Stimulated activated CD8-positive, alpha-beta memory T cell treated with anti-CD3 and anti-CD28 coated beads, Interleukin-4, amount 100 ng/mL, for 48 hours (primary cell): ENCODE measurements around the gene CLSTN3.
"Not testable (repeated sequence)": the region's sequence is repeated elsewhere in the genome, so short reads cannot be mapped to it uniquely, and the experiment has no call there.

Experiments
- DNase-seq: peaks from one replicate; pipeline ENCODE4 v3.0.0-alpha.2; 2020

Gene CLSTN3

DNA sequence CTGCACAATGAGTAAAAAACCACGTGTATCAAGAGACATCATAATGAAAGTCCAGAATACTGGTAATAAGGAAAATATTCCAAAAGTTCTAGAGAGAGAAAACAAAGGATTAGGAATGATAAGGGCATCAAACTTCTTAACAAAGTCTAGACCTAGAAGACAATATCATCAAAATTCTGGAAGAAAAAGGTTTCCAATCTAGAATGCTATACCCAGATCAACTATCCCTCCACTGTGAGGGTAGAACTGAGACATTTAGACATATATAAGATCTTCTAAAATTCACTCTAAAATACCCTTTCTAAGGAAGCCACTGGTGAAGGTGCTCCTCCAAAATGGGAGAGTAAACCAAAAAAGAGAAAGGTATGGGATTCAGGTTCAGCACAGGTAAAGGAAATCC, 24.1 kb upstream of the CLSTN3 start:
- no peak for DNase-seq

DNA sequence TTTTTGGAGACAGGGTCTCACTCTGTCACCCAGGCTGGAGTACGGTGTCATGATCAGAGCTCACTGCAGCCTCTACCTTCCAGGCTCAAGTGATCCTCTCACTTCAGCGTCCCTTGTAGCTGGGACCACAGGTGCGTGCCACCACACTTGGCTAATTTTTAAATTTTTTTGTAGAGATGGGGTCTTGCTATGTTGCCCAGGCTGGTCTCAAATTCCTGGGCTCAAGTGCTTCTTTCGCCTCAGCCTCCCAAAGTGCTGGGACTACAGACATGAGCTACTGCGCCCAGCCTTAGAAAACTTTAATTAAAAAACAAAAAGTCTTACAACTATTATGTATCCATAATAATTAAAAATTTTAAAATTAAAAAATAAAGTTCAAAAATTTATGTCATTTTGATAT, 23.0 kb upstream of the CLSTN3 start:
- DNase-seq: not testable (repeated sequence)

- no peak for DNase-seq
These were observed 22.6 kb upstream of the CLSTN3 start for GRCh38 chr12:7107636-7108002.

GRCh38 chr12:7108003-7108795, 22.0 kb upstream of the CLSTN3 start:
- DNase-seq: peak; percentile 84

GRCh38 chr12:7108796-7109571, 21.2 kb upstream of the CLSTN3 start, which contains the start of gene C1RL:
C1RL (minus strand) TSS chr12:7109214; CDS start chr12:7109180, 34 bp downstream.
- DNase-seq: peak; percentile 97

DNA sequence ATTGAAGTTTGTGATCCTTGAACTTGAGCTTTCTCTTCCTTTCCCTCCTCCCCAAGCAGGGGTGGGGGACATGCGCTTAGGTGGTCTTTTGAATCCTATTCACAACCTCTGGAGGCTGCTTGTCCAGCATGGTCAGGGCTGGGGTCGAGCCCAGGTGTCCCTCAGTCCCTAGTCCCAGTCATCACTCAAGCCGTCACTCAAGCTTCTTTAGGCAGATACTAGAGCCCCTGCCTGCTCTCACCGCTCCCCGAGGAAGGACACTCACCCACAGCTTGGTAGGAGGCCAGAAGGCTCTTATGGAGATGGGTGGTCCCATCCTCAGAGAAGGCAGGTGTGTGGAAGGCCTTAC, 20.6 kb upstream of the CLSTN3 start:
- DNase-seq: no peak

DNA sequence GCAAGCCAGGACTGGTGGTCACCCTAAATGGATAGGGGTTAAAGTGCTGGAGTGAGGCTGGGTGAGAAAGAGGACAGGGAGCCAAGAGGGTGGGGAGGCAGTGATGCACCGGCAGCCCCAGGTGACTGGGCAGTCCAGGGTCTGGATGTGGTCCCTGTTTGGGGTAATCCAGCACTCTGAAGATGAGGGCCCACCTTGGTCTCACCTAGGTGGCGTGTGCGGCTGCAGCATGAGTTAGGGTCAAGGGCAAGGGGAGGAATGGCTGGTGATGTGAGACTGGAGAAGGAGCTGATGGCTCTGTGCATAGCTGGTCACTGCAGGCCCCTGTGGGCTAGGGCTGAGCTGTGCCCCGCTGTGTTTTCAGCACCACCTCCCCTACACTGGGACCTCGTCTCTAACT, 19.5 kb upstream of the CLSTN3 start:
- DNase-seq: no peak

GRCh38 chr12:7112041-7112440, 18.1 kb upstream of the CLSTN3 start:
- DNase-seq: no peak

GRCh38 chr12:7113389-7113871, 16.7 kb upstream of the CLSTN3 start:
- peak; percentile 50 for DNase-seq

- DNase-seq: no peak
These were observed 16.2 kb upstream of the CLSTN3 start for GRCh38 chr12:7114008-7114407.

GRCh38 chr12:7114851-7115250, 15.3 kb upstream of the CLSTN3 start:
- DNase-seq: no peak

DNA sequence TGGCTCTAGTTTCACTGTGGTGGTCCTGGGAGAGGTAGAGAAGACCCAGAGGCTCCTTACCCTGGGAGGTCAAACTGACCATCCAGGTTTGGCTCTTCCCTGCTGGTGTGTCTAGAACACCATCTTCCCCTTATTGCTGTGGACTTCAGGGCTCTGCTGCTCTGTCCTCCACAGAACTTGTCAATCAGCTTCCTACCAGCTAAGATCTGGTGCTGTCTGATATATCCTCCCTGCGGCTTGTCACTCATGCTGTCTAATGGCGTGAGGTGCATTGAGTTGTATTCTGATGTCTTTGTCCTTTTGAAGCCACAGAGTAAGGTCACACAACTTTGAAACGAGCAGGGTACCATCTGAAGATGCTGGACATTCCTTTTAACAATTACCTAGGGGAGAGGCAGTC, 14.0 kb upstream of the CLSTN3 start:
- DNase-seq: no peak

GRCh38 chr12:7116916-7117315, 13.3 kb upstream of the CLSTN3 start:
- DNase-seq: no peak

DNA sequence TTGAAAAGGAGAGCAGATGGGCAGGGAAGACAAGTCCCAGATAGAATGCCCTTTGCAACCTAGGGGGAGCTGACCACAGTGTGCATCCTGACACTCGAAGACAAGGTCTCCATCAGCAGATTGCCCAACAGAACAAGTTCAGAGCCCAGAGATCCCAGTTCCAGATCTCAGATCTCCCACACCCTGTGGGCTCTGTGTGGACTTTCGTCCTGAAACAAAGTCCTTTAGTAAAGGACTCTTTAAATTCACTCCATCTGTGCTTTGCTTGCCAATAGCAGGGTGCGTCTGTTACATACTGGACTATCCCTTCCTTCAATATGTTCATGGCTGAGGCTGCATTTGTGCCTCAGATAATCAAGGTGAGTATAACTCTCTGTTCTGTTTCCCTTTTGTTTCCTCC, 12.5 kb upstream of the CLSTN3 start:
- no peak for DNase-seq

GRCh38 chr12:7118881-7119280, 11.3 kb upstream of the CLSTN3 start:
- no peak for DNase-seq

- DNase-seq: no peak
These were observed 10.0 kb upstream of the CLSTN3 start for GRCh38 chr12:7120166-7120565.

- DNase-seq: no peak
These were observed 8.8 kb upstream of the CLSTN3 start for GRCh38 chr12:7121324-7121723.

DNA sequence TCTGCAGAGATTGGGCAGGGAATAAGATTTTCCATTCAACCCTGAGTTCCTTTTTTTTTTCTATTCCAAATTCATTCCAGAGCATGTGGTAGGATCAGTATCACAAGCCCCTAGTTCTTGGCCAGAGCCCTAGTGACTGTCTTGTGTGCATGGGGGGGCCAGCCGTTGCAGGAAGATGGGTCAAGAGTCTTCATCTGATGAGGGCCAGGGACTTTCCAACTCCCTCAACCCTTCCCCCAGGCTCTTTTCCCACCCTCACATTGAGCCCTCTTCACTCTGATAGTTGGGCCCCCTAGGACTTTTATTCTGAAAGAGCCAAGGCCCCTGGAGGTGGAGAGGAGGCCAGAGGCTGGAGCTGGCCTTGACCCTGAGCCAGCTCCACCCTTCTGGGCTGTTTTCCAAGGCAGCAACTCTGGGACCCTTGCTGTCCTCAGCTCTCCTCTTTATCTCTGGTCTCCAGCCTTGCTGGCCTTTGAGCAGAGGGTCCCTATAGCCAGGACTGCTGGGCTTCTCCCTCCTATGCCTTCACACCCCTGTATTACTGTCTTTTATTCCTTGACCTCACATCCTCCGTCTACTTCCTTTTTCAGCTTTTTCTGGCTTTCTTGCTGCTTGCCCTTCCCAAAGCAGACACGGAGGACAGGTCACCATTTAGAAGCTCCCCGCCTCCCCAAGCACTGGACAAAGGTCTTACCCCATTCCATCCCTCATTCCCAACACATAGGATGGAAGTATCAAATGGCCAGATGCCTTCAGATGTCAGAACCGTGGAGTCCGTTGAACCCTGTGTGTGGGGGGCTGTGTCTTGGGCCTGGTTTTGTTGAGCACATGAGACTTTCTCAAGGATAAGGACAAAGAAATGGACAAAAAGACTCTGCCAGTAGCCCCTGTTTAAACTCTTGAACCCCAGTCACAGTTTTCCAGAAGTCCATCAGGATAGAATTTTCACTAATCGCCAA, 7.1 kb upstream of the CLSTN3 start:
- DNase-seq: no peak

GRCh38 chr12:7123806-7124522, 6.2 kb upstream of the CLSTN3 start:
- DNase-seq: no peak

- no peak for DNase-seq
These were observed 4.4 kb upstream of the CLSTN3 start for GRCh38 chr12:7125632-7126227.

DNA sequence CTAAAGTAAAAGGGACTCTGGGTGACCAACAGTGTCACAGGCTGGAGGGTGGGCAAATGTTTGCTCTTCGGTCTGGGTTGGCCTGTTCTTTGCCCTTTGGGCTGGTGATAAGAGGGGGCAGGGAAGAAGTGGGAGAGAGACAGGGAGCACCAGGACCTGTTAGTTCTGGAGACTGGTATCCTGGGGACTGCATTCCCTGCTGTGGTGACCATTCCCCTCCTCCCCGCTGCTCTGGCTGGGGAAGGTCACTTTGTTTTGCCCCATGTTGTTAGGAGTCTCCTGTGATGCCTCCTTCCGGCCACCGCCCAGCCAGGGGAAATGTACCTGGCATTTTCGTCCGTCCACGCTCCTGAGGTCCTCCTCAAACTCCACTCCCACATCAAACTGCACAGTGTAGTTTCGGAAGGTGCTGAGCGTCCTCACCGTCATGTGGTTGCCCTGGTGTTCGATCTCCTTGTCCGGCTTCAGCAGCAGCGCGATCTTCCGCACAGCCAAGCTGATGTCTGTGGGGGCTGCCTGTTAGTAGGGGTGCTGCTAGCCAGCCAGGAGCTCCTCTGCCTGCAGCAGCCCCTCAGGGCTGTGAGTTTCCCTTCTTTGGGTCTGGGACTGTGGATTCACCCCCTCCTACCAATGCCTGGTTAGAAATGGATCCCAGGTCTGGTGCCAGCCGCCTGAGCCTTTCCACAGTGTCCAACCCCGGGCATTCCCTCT, 2.1 kb upstream of the CLSTN3 start:
- no peak for DNase-seq
